Mesenchymal stem cell (in vitro differentiated cells and primary cell): Measurements from ENCODE around the gene ADORA2A.

ENCODE experiments used
- DNase-seq: peaks from one replicate; pipeline ENCODE4 v3.0.0-alpha.2; 2013
- H2AFZ ChIP-seq: one replicate; pipeline ENCODE4 v1.6.1; 2013; ENCODE audit warnings: low read depth, mild to moderate bottlenecking, control low read depth, inconsistent platforms, low read length, moderate library complexity
- H2AK5ac ChIP-seq: 2 replicates; pipeline ENCODE4 v1.6.1; 2013; ENCODE audit warnings: low read length, moderate library complexity, mild to moderate bottlenecking, inconsistent platforms; ENCODE audit not compliant: severe bottlenecking
- H2BK120ac ChIP-seq: one replicate; pipeline ENCODE4 v1.6.1; 2013; ENCODE audit warnings: low read depth, mild to moderate bottlenecking, inconsistent platforms, low read length, moderate library complexity
- H2BK12ac ChIP-seq, 2 experiments: one replicate each; pipeline ENCODE4 v1.6.1; 2013; ENCODE audit warnings: inconsistent platforms in 2 of 2, low read length in 2 of 2, mild to moderate bottlenecking in 2 of 2, moderate library complexity in 2 of 2, control low read depth in 1 of 2
- H2BK15ac ChIP-seq: one replicate; pipeline ENCODE4 v1.6.1; 2013; ENCODE audit warnings: mild to moderate bottlenecking, low read depth, inconsistent platforms; ENCODE audit not compliant: poor library complexity, severe bottlenecking
- H2BK5ac ChIP-seq: 2 replicates; pipeline ENCODE4 v1.6.1; 2013; ENCODE audit warnings: low read depth, mild to moderate bottlenecking, low read length, control low read depth, inconsistent platforms; ENCODE audit not compliant: poor library complexity, severe bottlenecking
- H3K14ac ChIP-seq, 2 experiments: one replicate each; pipeline ENCODE4 v1.6.1; 2013; ENCODE audit warnings: inconsistent platforms in 2 of 2, low read length in 2 of 2, control low read depth in 1 of 2, mild to moderate bottlenecking in 1 of 2, moderate library complexity in 1 of 2
- H3K18ac ChIP-seq, 2 experiments: one replicate each; pipeline ENCODE4 v1.6.1; 2013; ENCODE audit warnings: inconsistent platforms in 2 of 2, low read length in 2 of 2, control low read depth in 1 of 2, low read depth in 1 of 2, mild to moderate bottlenecking in 1 of 2
- H3K23ac ChIP-seq, 2 experiments: one replicate each; pipeline ENCODE4 v1.6.1; 2013; ENCODE audit warnings: inconsistent platforms in 2 of 2, low read length in 2 of 2, mild to moderate bottlenecking in 2 of 2, moderate library complexity in 2 of 2, control low read depth in 1 of 2
- H3K27ac ChIP-seq: 2 replicates; pipeline ENCODE4 v1.5.1; 2013; ENCODE audit warnings: mild to moderate bottlenecking, moderate library complexity, low read length, control low read depth, inconsistent platforms; ENCODE audit not compliant: poor library complexity, severe bottlenecking
- H3K27me3 ChIP-seq, 2 experiments: 2 replicates each; pipeline versions ENCODE4 v1.6.1 to v1.7.0; 2013; ENCODE audit warnings: low read length in 2 of 2, mild to moderate bottlenecking in 2 of 2, moderate library complexity in 2 of 2, control low read depth in 1 of 2, inconsistent platforms in 1 of 2; ENCODE audit not compliant: control insufficient read depth in 1 of 2, insufficient read depth in 1 of 2
- H3K36me3 ChIP-seq, 2 experiments: 2 replicates each; pipeline versions ENCODE4 v1.6.1 to v1.7.0; 2013; ENCODE audit warnings: low read length in 2 of 2, control low read depth in 1 of 2, inconsistent platforms in 1 of 2, low read depth in 1 of 2, mild to moderate bottlenecking in 1 of 2; ENCODE audit not compliant: insufficient read depth in 2 of 2, control insufficient read depth in 1 of 2
- H3K4ac ChIP-seq, 2 experiments: one replicate each; pipeline ENCODE4 v1.6.1; 2013; ENCODE audit warnings: inconsistent platforms in 2 of 2, low read length in 2 of 2, mild to moderate bottlenecking in 2 of 2, moderate library complexity in 2 of 2, control low read depth in 1 of 2, low read depth in 1 of 2
- H3K4me1 ChIP-seq: 2 replicates; pipeline ENCODE4 v1.6.1; 2013; ENCODE audit warnings: low read depth, low read length, control low read depth; ENCODE audit not compliant: control insufficient read depth, insufficient read depth
- H3K4me2 ChIP-seq: 2 replicates; pipeline ENCODE4 v1.6.1; 2013; ENCODE audit warnings: low read length, mild to moderate bottlenecking, inconsistent platforms; ENCODE audit not compliant: poor library complexity, severe bottlenecking
- H3K4me3 ChIP-seq, 2 experiments: 2 replicates each; pipeline versions ENCODE4 v1.5.1 to v1.7.0; 2013; ENCODE audit warnings: low read length in 2 of 2, mild to moderate bottlenecking in 2 of 2, control low read depth in 1 of 2, low read depth in 1 of 2; ENCODE audit not compliant: insufficient read depth in 1 of 2
- H3K79me1 ChIP-seq: replicated peaks from 2 replicates; pipeline ENCODE4 v1.6.1; 2013; ENCODE audit warnings: mild to moderate bottlenecking, control low read depth, low read length, inconsistent platforms; ENCODE audit not compliant: poor library complexity, severe bottlenecking
- H3K9ac ChIP-seq: 2 replicates; pipeline ENCODE4 v1.7.0; 2013; ENCODE audit warnings: mild to moderate bottlenecking, low read length, moderate library complexity
- H3K9me3 ChIP-seq: 2 replicates; pipeline ENCODE4 v1.7.0; 2013; ENCODE audit warnings: mild to moderate bottlenecking, low read length; ENCODE audit not compliant: control insufficient read depth
- H4K8ac ChIP-seq: one replicate; pipeline ENCODE4 v1.6.1; 2013; ENCODE audit warnings: inconsistent platforms, mild to moderate bottlenecking, low read length, moderate library complexity
- H4K91ac ChIP-seq: one replicate; pipeline ENCODE4 v1.6.1; 2013; ENCODE audit warnings: mild to moderate bottlenecking, low read length, inconsistent platforms
- WGBS: methylation state at CpG from one replicate; pipeline ENCODE4 v1.1.7; 2013; ENCODE audit warnings: mixed read lengths; 5-methylcytosine and 5-hydroxymethylcytosine counted together

ADORA2A gene

GRCh38 chr22:24434471-24435322 lies 7.3 kb downstream of the ADORA2A start:
- Histone ChIP-seq H3K4ac (no peak overlapping the region), H3K23ac (no peak overlapping the region), H3K4me3 (no peak overlapping the region), H2BK5ac (no peak overlapping the region), H2AK5ac (no peak overlapping the region), H2BK15ac (no peak overlapping the region), H3K18ac (no peak overlapping the region), H3K36me3 (peaks cover 0 to 3% of the 10 kb centered on the region in 2 experiments), H4K91ac (no peak overlapping the region), H2BK12ac (no peak overlapping the region), H2BK120ac (no peak overlapping the region), H3K14ac (no peak overlapping the region), H3K27ac (no peak overlapping the region), H3K4me1 (peaks cover 28% of the 10 kb centered on the region), H2AFZ (no peak overlapping the region), H3K9ac (peak overlapping the region; percentile 56), H3K27me3 (no peaks in the 10 kb centered on the region), H3K4me2 (no peak overlapping the region), H3K79me1 (no peaks in the 10 kb centered on the region), H4K8ac (peak overlapping the region; percentile 38), H3K9me3 (no peaks in the 10 kb centered on the region)
- WGBS: 76% methylated on average over 16 of the region's 16 CpGs
- DNase-seq: peak; percentile 61

GRCh38 chr22:24435323-24435645 lies 7.9 kb downstream of the ADORA2A start:
- Histone ChIP-seq H3K4ac (no peak overlapping the region), H3K27ac (no peak overlapping the region), H3K4me2 (no peak overlapping the region), H2AFZ (no peak overlapping the region), H2BK120ac (no peak overlapping the region), H3K4me3 (no peak overlapping the region), H4K8ac (peak overlapping the region; percentile 38), H4K91ac (no peak overlapping the region), H3K4me1 (peaks cover 23% of the 10 kb centered on the region), H3K9me3 (no peaks in the 10 kb centered on the region), H2AK5ac (no peak overlapping the region), H3K18ac (no peak overlapping the region), H3K79me1 (no peaks in the 10 kb centered on the region), H2BK5ac (no peak overlapping the region), H3K36me3 (peaks cover 0 to 3% of the 10 kb centered on the region in 2 experiments), H3K14ac (no peak overlapping the region), H2BK12ac (no peak overlapping the region), H3K23ac (no peak overlapping the region), H2BK15ac (no peak overlapping the region), H3K9ac (peak overlapping the region; percentile 83), H3K27me3 (no peaks in the 10 kb centered on the region)
- DNase-seq: no peak
- whole genome bisulfite sequencing: no CpG with 5 or more reads among the region's 2 CpGs

- Histone ChIP-seq H3K4ac (no peak overlapping the region), H3K14ac (peak overlapping the region in 1 of 2 experiments; percentile 14), H4K91ac (no peak overlapping the region), H2BK15ac (no peak overlapping the region), H3K27ac (no peak overlapping the region), H4K8ac (no peak overlapping the region), H3K9ac (peak overlapping the region; percentile 83), H3K4me2 (no peak overlapping the region), H3K36me3 (peaks cover 0 to 3% of the 10 kb centered on the region in 2 experiments), H3K79me1 (no peaks in the 10 kb centered on the region), H2BK5ac (no peak overlapping the region), H2AK5ac (no peak overlapping the region), H2BK120ac (no peak overlapping the region), H2BK12ac (no peak overlapping the region), H3K9me3 (no peaks in the 10 kb centered on the region), H3K4me3 (peak overlapping the region in 1 of 2 experiments; percentile 29), H3K23ac (no peak overlapping the region), H3K4me1 (peaks cover 23% of the 10 kb centered on the region), H2AFZ (no peak overlapping the region), H3K18ac (no peak overlapping the region), H3K27me3 (no peaks in the 10 kb centered on the region)
- no peak for DNase-seq
- WGBS: 71% methylated on average over 11 of the region's 13 CpGs
These were observed 8.5 kb downstream of the ADORA2A start for GRCh38 chr22:24435861-24436371.

DNA sequence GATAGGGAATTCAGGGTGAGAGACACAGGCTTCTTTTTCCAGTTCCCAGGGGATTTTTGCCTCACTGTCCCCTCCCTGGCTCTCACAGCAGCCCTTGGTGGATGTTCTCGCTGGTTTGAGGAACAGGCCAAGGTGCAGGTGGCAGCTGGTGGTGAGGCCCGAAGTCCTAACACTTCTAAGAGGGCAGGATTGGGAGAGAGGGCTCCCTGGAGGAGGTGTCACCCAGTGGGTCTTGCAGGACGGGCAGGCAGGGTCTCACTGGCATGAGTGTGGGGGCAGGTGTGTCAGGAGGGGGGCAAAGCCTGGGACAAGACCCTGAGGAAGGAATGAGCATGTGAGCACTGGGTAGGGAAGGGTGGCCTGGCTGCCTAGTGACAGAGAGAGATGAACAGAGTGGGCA lies 9.2 kb downstream of the ADORA2A start:
- Histone ChIP-seq H3K27me3 (no peaks in the 10 kb centered on the region), H3K23ac (no peak overlapping the region), H3K4ac (no peak overlapping the region), H2BK120ac (no peak overlapping the region), H4K8ac (no peak overlapping the region), H3K4me2 (no peak overlapping the region), H4K91ac (no peak overlapping the region), H3K79me1 (no peaks in the 10 kb centered on the region), H3K9ac (peak overlapping the region; percentile 83), H3K18ac (no peak overlapping the region), H3K4me1 (peaks cover 23% of the 10 kb centered on the region), H3K14ac (no peak overlapping the region), H2AFZ (no peak overlapping the region), H3K27ac (no peak overlapping the region), H2BK12ac (no peak overlapping the region), H3K4me3 (no peak overlapping the region), H2BK5ac (no peak overlapping the region), H2AK5ac (no peak overlapping the region), H2BK15ac (no peak overlapping the region), H3K9me3 (no peaks in the 10 kb centered on the region), H3K36me3 (peaks cover 0 to 3% of the 10 kb centered on the region in 2 experiments)
- DNase-seq: no peak
- 92% methylated on average over 3 of the region's 3 CpGs for WGBS
